ACHN (cell line): Measurements from ENCODE around the gene ORC5.
A peak's percentile ranks its signal among the peaks of the same experiment; 100 is the strongest.

Source experiments
- DNase-seq: peaks from one replicate; pipeline ENCODE4 v3.0.0-alpha.2; 2015
- in situ Hi-C: cut with HindIII; loops from 2 replicates; pipeline ENCODE4 v1.10.0; 2017; ENCODE audit warnings: low sequenced_read_pairs, low pct_ligation_motif_present, low pct_unique_long_range_greater_than_20kb

ORC5 gene

GRCh38 chr7:104137511-104137910 is 70.3 kb downstream of the ORC5 start:
- in situ Hi-C loops, result no loop called here
- no peak for DNase-seq

- in situ Hi-C loops, result no loop called here
- no peak for DNase-seq
Observed at GRCh38 chr7:104136981-104137380, 70.8 kb downstream of the ORC5 start.

- in situ Hi-C loops, result no loop called here
- no peak for DNase-seq
Observed at GRCh38 chr7:104136561-104136960, 71.3 kb downstream of the ORC5 start.

- in situ Hi-C loops, result no loop called here
Observed at GRCh38 chr7:104135760-104136558, 71.9 kb downstream of the ORC5 start.

GRCh38 chr7:104133238-104133637 is 74.6 kb downstream of the ORC5 start:
- no peak for DNase-seq
- in situ Hi-C loops, result no loop called here

More at GRCh38 chr7:104135760-104136558, 71.9 kb downstream of the ORC5 start:
- no peak for DNase-seq

- in situ Hi-C loops, result no loop called here
- no peak for DNase-seq
Observed at GRCh38 chr7:104130726-104131125, 77.1 kb downstream of the ORC5 start.

- no peak for DNase-seq
- in situ Hi-C loops, result no loop called here
Observed at GRCh38 chr7:104127204-104127603, 80.6 kb downstream of the ORC5 start.

GRCh38 chr7:104126411-104126841 is 81.4 kb downstream of the ORC5 start:
- DNase-seq, result no peak
- in situ Hi-C loops, result no loop called here

- DNase-seq, result no peak
- in situ Hi-C loops, result no loop called here
Observed at GRCh38 chr7:104124893-104125477, 82.8 kb downstream of the ORC5 start.

- DNase-seq, result no peak
- in situ Hi-C loops, result no loop called here
Observed at GRCh38 chr7:104124469-104124868, 83.3 kb downstream of the ORC5 start.

- in situ Hi-C loops, result no loop called here
- no peak for DNase-seq
Observed at GRCh38 chr7:104123786-104124185, 84.0 kb downstream of the ORC5 start.

GRCh38 chr7:104113788-104114187 is 94.0 kb downstream of the ORC5 start:
- in situ Hi-C loops, result no loop called here
- DNase-seq, result no peak

GRCh38 chr7:104112623-104113022 is 95.2 kb downstream of the ORC5 start:
- no peak for DNase-seq
- in situ Hi-C loops, result no loop called here

GRCh38 chr7:104111271-104111670 is 96.5 kb downstream of the ORC5 start:
- DNase-seq, result no peak
- in situ Hi-C loops, result no loop called here

- peak; percentile 50 for DNase-seq
- in situ Hi-C loops, result no loop called here
Observed at GRCh38 chr7:104106108-104106905, 101.5 kb downstream of the ORC5 start.

GRCh38 chr7:104098890-104099289 is 108.9 kb downstream of the ORC5 start:
- in situ Hi-C loops, result no loop called here
- DNase-seq, result no peak

GRCh38 chr7:104096683-104097082 is 111.1 kb downstream of the ORC5 start:
- DNase-seq, result peak; percentile 63
- in situ Hi-C loops, result no loop called here

GRCh38 chr7:104093127-104093526 is 114.7 kb downstream of the ORC5 start:
- no peak for DNase-seq
- in situ Hi-C loops, result no loop called here

GRCh38 chr7:104091242-104091641 is 116.6 kb downstream of the ORC5 start:
- in situ Hi-C loops, result no loop called here
- DNase-seq, result no peak
